Neural cell (in vitro differentiated cells): Measurements from ENCODE around the gene HS6ST2. TPM values are rescaled to one million over a fixed set of nuclear protein-coding genes. Genes with fewer than 3 reads are reported as not detected.

ENCODE experiments used
- H2AFZ ChIP-seq: fragments of 200-600, 300-800 bp; sonication (generic), shearing (Covaris generic); 2 replicates; pipeline ENCODE4 v1.6.0; 2014; ENCODE audit warnings: low read depth, mild to moderate bottlenecking, antibody characterized with exemption, low read length, moderate library complexity
- H3F3A ChIP-seq: fragments of 200-600 bp; shearing (Covaris generic); 2 replicates; pipeline ENCODE4 v1.6.1; 2016; ENCODE audit warnings: mild to moderate bottlenecking, moderate library complexity, mixed read lengths, antibody characterized with exemption, low read length; ENCODE audit not compliant: insufficient read depth, poor library complexity, severe bottlenecking
- H3K27ac ChIP-seq: fragments of 200-600, 300-800 bp; sonication (generic), shearing (Covaris generic); 2 replicates; pipeline ENCODE4 v1.5.1; 2014; ENCODE audit warnings: mild to moderate bottlenecking, low read length, moderate library complexity
- H3K27me3 ChIP-seq: fragments of 300-800, 200-600 bp; sonication (generic), shearing (Covaris generic); 2 replicates; pipeline ENCODE4 v1.6.0; 2014; ENCODE audit warnings: mild to moderate bottlenecking, low read depth, low read length, moderate library complexity; ENCODE audit not compliant: insufficient read depth
- H3K36me3 ChIP-seq: fragments of 300-800, 200-600 bp; sonication (generic), shearing (Covaris generic); 2 replicates; pipeline ENCODE4 v1.5.1; 2014; ENCODE audit warnings: mild to moderate bottlenecking, antibody characterized with exemption, low read length, moderate library complexity; ENCODE audit not compliant: insufficient read depth
- H3K4me2 ChIP-seq: fragments of 300-800, 200-600 bp; sonication (generic), shearing (Covaris generic); 2 replicates; pipeline ENCODE4 v1.6.0; 2014; ENCODE audit warnings: mild to moderate bottlenecking, low read length
- H3K4me3 ChIP-seq: fragments of 300-800, 200-600 bp; sonication (generic), shearing (Covaris generic); 2 replicates; pipeline ENCODE4 v1.5.1; 2014; ENCODE audit warnings: mild to moderate bottlenecking, low read length, moderate library complexity
- H3K79me2 ChIP-seq: fragments of 200-600 bp; shearing (Covaris generic); replicated peaks from 2 replicates; pipeline ENCODE4 v1.6.0; 2014; ENCODE audit warnings: mild to moderate bottlenecking, low read length, moderate library complexity; ENCODE audit not compliant: insufficient read depth
- H3K9ac ChIP-seq: fragments of 300-800, 200-600 bp; sonication (generic), shearing (Covaris generic); 2 replicates; pipeline ENCODE4 v1.6.1; 2016; ENCODE audit warnings: mild to moderate bottlenecking, low read length, mixed read lengths
- H3K9me2 ChIP-seq: fragments of 200-600 bp; shearing (Covaris generic); 2 replicates; pipeline ENCODE4 v1.6.1; 2016; ENCODE audit warnings: mild to moderate bottlenecking, low read length, mixed read lengths; ENCODE audit not compliant: insufficient read depth
- H3K9me3 ChIP-seq: fragments of 200-600, 300-800 bp; sonication (generic), shearing (Covaris generic); 2 replicates; pipeline ENCODE4 v1.6.1; 2016; ENCODE audit warnings: mild to moderate bottlenecking, mixed run types, low read length, moderate library complexity, mixed read lengths
- H4K20me1 ChIP-seq: fragments of 200-600 bp; shearing (Covaris generic); 2 replicates; pipeline ENCODE4 v1.6.1; 2016; ENCODE audit warnings: mild to moderate bottlenecking, mixed run types; ENCODE audit not compliant: insufficient read depth
- EP300 ChIP-seq: fragments of 450-650 bp; conservative IDR thresholded peaks from 2 replicates; pipeline ENCODE4 v1.6.1; 2014; ENCODE audit warnings: antibody characterized with exemption, mild to moderate bottlenecking, moderate library complexity; ENCODE audit not compliant: poor library complexity, severe bottlenecking
- EZH2 ChIP-seq: fragments of 200-600, 300-800 bp; shearing (Covaris generic), sonication (generic); IDR thresholded peaks from 2 replicates; pipeline ENCODE4 v1.6.1; 2014; ENCODE audit warnings: antibody characterized with exemption, low read length, borderline replicate concordance, mild to moderate bottlenecking; ENCODE audit not compliant: insufficient read depth, poor library complexity, severe bottlenecking
- MXI1 ChIP-seq: fragments of 450-650 bp; conservative IDR thresholded peaks from 2 replicates; pipeline ENCODE4 v1.6.1; 2014; ENCODE audit warnings: antibody characterized with exemption, mild to moderate bottlenecking; ENCODE audit not compliant: poor library complexity, severe bottlenecking
- POLR2AphosphoS5 ChIP-seq: IDR thresholded peaks from 2 replicates; pipeline ENCODE4 v1.6.1; 2012
- RAD21 ChIP-seq: fragments of 450-650 bp; conservative IDR thresholded peaks from 2 replicates; pipeline ENCODE4 v1.6.1; 2014; ENCODE audit warnings: antibody characterized with exemption, mild to moderate bottlenecking, moderate library complexity
- SMC3 ChIP-seq: fragments of 450-650 bp; conservative IDR thresholded peaks from 2 replicates; pipeline ENCODE4 v1.6.1; 2014; ENCODE audit warnings: antibody characterized with exemption, mild to moderate bottlenecking, moderate library complexity; ENCODE audit not compliant: poor library complexity
- TAF1 ChIP-seq: IDR thresholded peaks from 2 replicates; pipeline ENCODE4 v1.6.1; 2012; ENCODE audit warnings: low read depth
- polyA plus RNA-seq: library from polyadenylated mRNA; depleted of rRNA; stranded (reverse); fragments of >200 nt; gene quantifications from 2 replicates; pipeline ENCODE4 v1.2.3, GENCODE V29; 2014
- TF ChIP-seq, protein P1 (sequence below): IDR thresholded peaks from 2 replicates; pipeline ENCODE4 v1.6.1; 2012; ENCODE audit warnings: borderline replicate concordance
- TF ChIP-seq, protein P2 (sequence below): fragments of 450-650 bp; IDR thresholded peaks from 2 replicates; pipeline ENCODE4 v1.5.1; 2014; ENCODE audit warnings: antibody characterized with exemption, mild to moderate bottlenecking, moderate library complexity; ENCODE audit not compliant: poor library complexity, severe bottlenecking

Gene HS6ST2
- polyA plus RNA-seq, 1 donor from 2014 or later: 43.0 TPM

DNA sequence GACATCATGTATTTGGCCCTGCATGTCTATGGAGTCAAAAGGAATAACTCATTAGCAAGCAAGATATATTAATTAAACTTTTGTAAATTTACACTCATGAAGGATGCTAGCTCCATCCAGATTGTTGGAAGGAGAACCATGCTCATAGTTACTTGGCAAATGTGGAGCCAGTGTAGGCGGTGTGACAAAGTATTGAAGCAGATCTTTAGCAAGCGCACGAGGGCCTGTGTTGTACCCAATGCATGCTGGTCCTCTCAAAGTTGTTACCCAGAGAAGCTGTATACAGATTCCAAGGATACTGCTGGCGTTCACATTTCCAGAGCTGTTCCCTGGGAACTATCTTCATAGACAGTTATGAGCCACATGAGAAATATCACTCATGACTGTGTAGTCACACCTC, 273.2 kb downstream of the HS6ST2 start (continued):
- no peak for TF ChIP-seq EP300
- TF ChIP-seq MXI1: no peak
- no peak for TF ChIP-seq SMC3

DNA sequence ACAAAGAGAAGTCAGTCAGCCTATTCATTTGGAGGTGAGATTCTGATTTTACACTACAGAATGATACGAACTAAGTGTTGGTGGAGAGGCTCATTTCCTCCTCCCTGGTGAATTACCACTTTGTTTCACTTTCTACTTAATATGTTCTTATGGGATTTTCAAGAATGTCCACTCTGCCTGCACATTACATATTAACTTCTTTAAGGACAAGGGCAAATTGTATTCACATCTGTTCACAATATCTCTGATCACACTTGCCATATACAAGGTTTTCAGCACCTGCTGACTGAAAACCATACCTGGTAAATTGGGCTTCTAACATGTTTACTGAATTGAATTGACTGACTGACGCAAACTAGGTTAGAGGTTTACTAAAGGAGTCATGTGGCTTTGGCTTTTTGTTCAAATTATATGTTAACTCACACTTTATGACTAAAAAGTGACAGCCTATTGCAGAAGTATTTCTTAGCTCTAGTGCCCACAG, 281.2 kb downstream of the HS6ST2 start:
- Histone ChIP-seq H3K9me2 (no peaks in the 10 kb centered on the region), H3K79me2 (no peaks in the 10 kb centered on the region), H3F3A (no peaks in the 10 kb centered on the region), H4K20me1 (no peaks in the 10 kb centered on the region), H3K27ac (no peak overlapping the region), H2AFZ (no peak overlapping the region), H3K9me3 (no peaks in the 10 kb centered on the region), H3K9ac (no peak overlapping the region), H3K4me2 (no peak overlapping the region), H3K4me3 (no peak overlapping the region), H3K36me3 (no peaks in the 10 kb centered on the region), H3K27me3 (no peaks in the 10 kb centered on the region)
- TF ChIP-seq MXI1 (no peak), SMC3 (no peak), POLR2AphosphoS5 (no peak)

DNA sequence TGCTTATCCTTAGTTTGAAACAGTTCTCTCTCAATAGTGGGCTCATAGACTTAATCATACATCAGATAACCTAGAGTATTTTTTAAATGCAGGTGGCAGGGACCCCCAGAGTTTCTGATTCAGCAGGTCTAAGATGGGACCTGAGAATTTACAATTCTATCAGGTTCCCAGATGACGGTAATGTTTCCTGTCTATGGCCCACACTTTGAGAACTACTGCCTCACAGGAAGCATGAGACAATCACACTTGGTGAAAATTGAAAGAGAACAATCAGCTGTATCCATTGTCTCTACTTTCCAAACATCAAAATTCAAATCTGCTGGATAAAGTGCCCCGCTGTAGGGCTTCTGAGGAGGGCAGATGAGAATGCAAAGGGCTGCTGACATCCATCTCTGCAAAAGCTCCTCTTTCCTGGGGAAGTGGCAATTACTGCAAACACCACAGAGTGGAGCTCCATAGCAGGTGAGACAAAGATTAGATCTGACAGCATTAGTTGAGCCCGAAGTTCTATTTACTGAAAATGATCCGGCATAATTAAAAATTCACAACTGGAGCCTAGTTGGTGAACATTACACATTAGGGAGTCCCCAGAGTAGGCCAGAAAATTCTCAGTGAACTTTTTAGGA, 281.8 kb downstream of the HS6ST2 start:
- H3K27me3 ChIP-seq: no peaks in the 10 kb centered on the region
- H3K9me2 ChIP-seq: no peaks in the 10 kb centered on the region
- TF ChIP-seq, protein P1, sequence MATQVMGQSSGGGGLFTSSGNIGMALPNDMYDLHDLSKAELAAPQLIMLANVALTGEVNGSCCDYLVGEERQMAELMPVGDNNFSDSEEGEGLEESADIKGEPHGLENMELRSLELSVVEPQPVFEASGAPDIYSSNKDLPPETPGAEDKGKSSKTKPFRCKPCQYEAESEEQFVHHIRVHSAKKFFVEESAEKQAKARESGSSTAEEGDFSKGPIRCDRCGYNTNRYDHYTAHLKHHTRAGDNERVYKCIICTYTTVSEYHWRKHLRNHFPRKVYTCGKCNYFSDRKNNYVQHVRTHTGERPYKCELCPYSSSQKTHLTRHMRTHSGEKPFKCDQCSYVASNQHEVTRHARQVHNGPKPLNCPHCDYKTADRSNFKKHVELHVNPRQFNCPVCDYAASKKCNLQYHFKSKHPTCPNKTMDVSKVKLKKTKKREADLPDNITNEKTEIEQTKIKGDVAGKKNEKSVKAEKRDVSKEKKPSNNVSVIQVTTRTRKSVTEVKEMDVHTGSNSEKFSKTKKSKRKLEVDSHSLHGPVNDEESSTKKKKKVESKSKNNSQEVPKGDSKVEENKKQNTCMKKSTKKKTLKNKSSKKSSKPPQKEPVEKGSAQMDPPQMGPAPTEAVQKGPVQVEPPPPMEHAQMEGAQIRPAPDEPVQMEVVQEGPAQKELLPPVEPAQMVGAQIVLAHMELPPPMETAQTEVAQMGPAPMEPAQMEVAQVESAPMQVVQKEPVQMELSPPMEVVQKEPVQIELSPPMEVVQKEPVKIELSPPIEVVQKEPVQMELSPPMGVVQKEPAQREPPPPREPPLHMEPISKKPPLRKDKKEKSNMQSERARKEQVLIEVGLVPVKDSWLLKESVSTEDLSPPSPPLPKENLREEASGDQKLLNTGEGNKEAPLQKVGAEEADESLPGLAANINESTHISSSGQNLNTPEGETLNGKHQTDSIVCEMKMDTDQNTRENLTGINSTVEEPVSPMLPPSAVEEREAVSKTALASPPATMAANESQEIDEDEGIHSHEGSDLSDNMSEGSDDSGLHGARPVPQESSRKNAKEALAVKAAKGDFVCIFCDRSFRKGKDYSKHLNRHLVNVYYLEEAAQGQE: no peak
- TF ChIP-seq MXI1: no peak
- no peak for TF ChIP-seq EP300
- no peak for TF ChIP-seq TAF1
- TF ChIP-seq SMC3: peak; percentile 54
- TF ChIP-seq RAD21: peak; percentile 53
- TF ChIP-seq POLR2AphosphoS5: no peak
- TF ChIP-seq, protein P2, sequence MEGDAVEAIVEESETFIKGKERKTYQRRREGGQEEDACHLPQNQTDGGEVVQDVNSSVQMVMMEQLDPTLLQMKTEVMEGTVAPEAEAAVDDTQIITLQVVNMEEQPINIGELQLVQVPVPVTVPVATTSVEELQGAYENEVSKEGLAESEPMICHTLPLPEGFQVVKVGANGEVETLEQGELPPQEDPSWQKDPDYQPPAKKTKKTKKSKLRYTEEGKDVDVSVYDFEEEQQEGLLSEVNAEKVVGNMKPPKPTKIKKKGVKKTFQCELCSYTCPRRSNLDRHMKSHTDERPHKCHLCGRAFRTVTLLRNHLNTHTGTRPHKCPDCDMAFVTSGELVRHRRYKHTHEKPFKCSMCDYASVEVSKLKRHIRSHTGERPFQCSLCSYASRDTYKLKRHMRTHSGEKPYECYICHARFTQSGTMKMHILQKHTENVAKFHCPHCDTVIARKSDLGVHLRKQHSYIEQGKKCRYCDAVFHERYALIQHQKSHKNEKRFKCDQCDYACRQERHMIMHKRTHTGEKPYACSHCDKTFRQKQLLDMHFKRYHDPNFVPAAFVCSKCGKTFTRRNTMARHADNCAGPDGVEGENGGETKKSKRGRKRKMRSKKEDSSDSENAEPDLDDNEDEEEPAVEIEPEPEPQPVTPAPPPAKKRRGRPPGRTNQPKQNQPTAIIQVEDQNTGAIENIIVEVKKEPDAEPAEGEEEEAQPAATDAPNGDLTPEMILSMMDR: peak; percentile 54
- no peak for TF ChIP-seq EZH2
- H2AFZ ChIP-seq: no peak overlapping the region
- H3K27ac ChIP-seq: no peak overlapping the region
- H4K20me1 ChIP-seq: no peaks in the 10 kb centered on the region
- no peaks in the 10 kb centered on the region for H3K79me2 ChIP-seq
- no peak overlapping the region for H3K4me3 ChIP-seq
- no peaks in the 10 kb centered on the region for H3K36me3 ChIP-seq
- H3K4me2 ChIP-seq: no peak overlapping the region
- H3K9ac ChIP-seq: no peak overlapping the region
- H3K9me3 ChIP-seq: no peaks in the 10 kb centered on the region
- no peaks in the 10 kb centered on the region for H3F3A ChIP-seq
